Caco-2 (cell line): ENCODE data around the gene SKP1. TPM values are rescaled to one million over a fixed set of nuclear protein-coding genes. Genes with fewer than 3 reads are reported as not detected.

Experiments used
- BruUV-seq: library from RNA; stranded (reverse); fragments of 400-500 nt; replicated peaks from 2 replicates; lab custom pipeline; 2021; lab: Mats Ljungman, UMichigan
- CTCF ChIA-PET: fragments of 300-600 bp; sonication (Branson Sonifier 250); formaldehyde crosslinking; loops from one replicate; lab custom pipeline; 2022; ENCODE audit warnings: antibody characterized with exemption; lab: Charles Lee
- POLR2A ChIA-PET: fragments of 300-600 bp; sonication (Branson Sonifier 250); formaldehyde crosslinking; loops from one replicate; lab custom pipeline; 2022; ENCODE audit warnings: antibody characterized with exemption; lab: Charles Lee
- DNase-seq, 2 experiments: peaks; one replicate each; pipeline versions ENCODE4 v3.0.0 to v3.0.0-alpha.2; 2020 to 2022
- H3K27me3 ChIP-seq: replicated peaks from 2 replicates; pipeline ENCODE4 v1.6.0; 2011; ENCODE audit warnings: low read length; ENCODE audit not compliant: control insufficient read depth, insufficient read depth
- H3K36me3 ChIP-seq: 2 replicates; pipeline ENCODE4 v1.5.1; 2011; ENCODE audit warnings: low read length; ENCODE audit not compliant: control insufficient read depth, insufficient read depth
- H3K4me1 ChIP-seq: fragments of 250-450 bp; sonication (Bioruptor Pico); 2 replicates; pipeline ENCODE4 v1.5.1; 2020; ENCODE audit warnings: mild to moderate bottlenecking
- H3K4me3 ChIP-seq: 2 replicates; pipeline ENCODE4 v1.5.1; 2011; ENCODE audit warnings: low read depth, mild to moderate bottlenecking, control low read depth, low read length
- H3K9me3 ChIP-seq: fragments of 250-450 bp; sonication (Bioruptor Pico); 2 replicates; pipeline ENCODE4 v1.5.1; 2020; ENCODE audit warnings: mild to moderate bottlenecking, moderate library complexity
- H3K27ac Mint-ChIP-seq: one replicate; pipeline ENCODE4 v1.8.0; 2022; ENCODE audit warnings: mixed read lengths; ENCODE audit not compliant: unreplicated experiment
- H3K27me3 Mint-ChIP-seq: one replicate; pipeline ENCODE4 v1.8.0; 2022; ENCODE audit warnings: mixed read lengths; ENCODE audit not compliant: insufficient read depth, unreplicated experiment
- H3K36me3 Mint-ChIP-seq: one replicate; pipeline ENCODE4 v1.8.0; 2022; ENCODE audit warnings: mild to moderate bottlenecking, mixed read lengths; ENCODE audit not compliant: insufficient read depth, unreplicated experiment
- H3K4me1 Mint-ChIP-seq: one replicate; pipeline ENCODE4 v1.8.0; 2022; ENCODE audit warnings: low read depth, mixed read lengths; ENCODE audit not compliant: unreplicated experiment
- H3K4me3 Mint-ChIP-seq: one replicate; pipeline ENCODE4 v1.8.0; 2022; ENCODE audit warnings: mild to moderate bottlenecking, moderate library complexity, mixed read lengths; ENCODE audit not compliant: unreplicated experiment
- H3K9me3 Mint-ChIP-seq: one replicate; pipeline ENCODE4 v1.8.0; 2022; ENCODE audit warnings: mixed read lengths; ENCODE audit not compliant: unreplicated experiment
- intact Hi-C: fragments of 100-400 bp; cut with micrococcal nuclease; formaldehyde crosslinking; loops from one replicate; pipeline ENCODE4 v1.10.0; 2022; ENCODE audit not compliant: unreplicated experiment
- total RNA-seq: library from RNA; stranded (reverse); gene quantifications from 2 replicates; pipeline ENCODE4 v1.2.3, GENCODE V29; 2022
- TF ChIP-seq, protein P1 (sequence below), 2 experiments: fragments of 200-600 bp in 1 of 2; IDR thresholded peaks; 1 replicate in 1 of 2; 2 replicates in 1 of 2; pipeline versions ENCODE4 v1.5.1 to v1.8.0; 2011 to 2022; ENCODE audit warnings: antibody characterized with exemption in 1 of 2, control low read depth in 1 of 2, inconsistent platforms in 1 of 2, low read depth in 1 of 2, low read length in 1 of 2, mild to moderate bottlenecking in 1 of 2, moderate library complexity in 1 of 2; ENCODE audit not compliant: insufficient read depth in 1 of 2, severe bottlenecking in 1 of 2, unreplicated experiment in 1 of 2

The SKP1 gene
- total RNA-seq, 1 experiment from 2014 or later, result 365 TPM

DNA sequence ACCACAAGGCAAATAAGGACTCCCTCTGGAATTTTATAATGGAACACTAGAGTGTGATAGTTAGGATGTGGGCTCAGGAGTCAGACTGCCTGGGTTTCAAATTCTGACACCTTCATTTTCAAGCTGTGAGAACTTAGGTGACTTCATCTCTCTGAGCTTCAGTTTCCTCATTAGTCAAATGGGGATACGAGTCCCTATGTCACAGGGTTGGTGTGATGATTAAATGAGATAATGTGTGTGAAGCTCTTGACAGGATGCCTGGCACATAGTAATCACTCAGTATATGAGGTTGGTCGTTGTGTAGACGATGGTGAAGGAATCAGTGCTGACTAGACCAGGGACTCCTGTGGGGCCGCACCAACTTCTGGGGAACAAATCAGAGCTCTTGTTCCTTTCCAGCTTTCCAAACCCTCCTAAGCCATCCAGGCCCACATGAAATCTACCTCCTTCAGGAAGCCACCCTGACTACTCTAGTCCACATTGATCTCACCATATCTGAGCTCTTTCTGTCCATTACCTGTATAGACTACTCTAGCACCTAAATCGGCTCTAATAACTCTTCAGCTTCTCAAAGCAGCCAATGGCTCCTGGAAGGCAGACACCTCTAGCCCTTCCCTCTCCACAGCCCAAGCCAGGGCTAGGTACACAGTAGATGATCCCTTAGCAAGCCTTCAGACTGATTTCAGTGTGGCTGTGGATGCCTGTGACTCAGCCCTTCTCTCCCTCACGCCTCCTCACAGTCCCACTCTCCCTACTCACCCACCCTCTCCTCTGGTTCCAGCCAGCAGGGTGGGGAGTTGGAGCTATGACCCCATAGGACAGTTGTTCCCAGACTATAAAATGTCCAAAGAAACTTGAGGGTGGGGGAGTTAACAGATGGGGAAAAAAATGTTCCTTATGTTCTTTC lies 64.8 kb downstream of the SKP1 start:
- TF ChIP-seq, protein P1, sequence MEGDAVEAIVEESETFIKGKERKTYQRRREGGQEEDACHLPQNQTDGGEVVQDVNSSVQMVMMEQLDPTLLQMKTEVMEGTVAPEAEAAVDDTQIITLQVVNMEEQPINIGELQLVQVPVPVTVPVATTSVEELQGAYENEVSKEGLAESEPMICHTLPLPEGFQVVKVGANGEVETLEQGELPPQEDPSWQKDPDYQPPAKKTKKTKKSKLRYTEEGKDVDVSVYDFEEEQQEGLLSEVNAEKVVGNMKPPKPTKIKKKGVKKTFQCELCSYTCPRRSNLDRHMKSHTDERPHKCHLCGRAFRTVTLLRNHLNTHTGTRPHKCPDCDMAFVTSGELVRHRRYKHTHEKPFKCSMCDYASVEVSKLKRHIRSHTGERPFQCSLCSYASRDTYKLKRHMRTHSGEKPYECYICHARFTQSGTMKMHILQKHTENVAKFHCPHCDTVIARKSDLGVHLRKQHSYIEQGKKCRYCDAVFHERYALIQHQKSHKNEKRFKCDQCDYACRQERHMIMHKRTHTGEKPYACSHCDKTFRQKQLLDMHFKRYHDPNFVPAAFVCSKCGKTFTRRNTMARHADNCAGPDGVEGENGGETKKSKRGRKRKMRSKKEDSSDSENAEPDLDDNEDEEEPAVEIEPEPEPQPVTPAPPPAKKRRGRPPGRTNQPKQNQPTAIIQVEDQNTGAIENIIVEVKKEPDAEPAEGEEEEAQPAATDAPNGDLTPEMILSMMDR (IDR thresholded peaks at IDR 0.05; ENCODE audit: insufficient read depth in 1 of 2, low read depth in 1 of 2, low read length in 1 of 2, severe bottlenecking in 1 of 2, unreplicated experiment in 1 of 2), result no peak
- no peak overlapping the region for H3K4me3 Mint-ChIP-seq
- POLR2A ChIA-PET, result no interaction called here
- Histone ChIP-seq H3K27me3 (no peaks in the 10 kb centered on the region), H3K4me1 (peaks cover 12% of the 10 kb centered on the region), H3K9me3 (no peaks in the 10 kb centered on the region), H3K4me3 (no peak overlapping the region), H3K36me3 (no peaks in the 10 kb centered on the region; the same call in 1 of the 2 replicates)
- peaks cover 6% of the 10 kb centered on the region for H3K4me1 Mint-ChIP-seq
- no peak for DNase-seq
- no peak overlapping the region for H3K27ac Mint-ChIP-seq
- H3K9me3 Mint-ChIP-seq, result no peaks in the 10 kb centered on the region
- CTCF ChIA-PET, result interaction anchor here (1.4 to 1.7 kb wide), 2 partner anchors 72 to 86 kb away, joined by 3 to 7 read pairs; no protein-coding TSS in a partner anchor
- H3K27me3 Mint-ChIP-seq, result no peaks in the 10 kb centered on the region
- BruUV-seq, result TSS peak; percentile 10
- peaks cover 7% of the 10 kb centered on the region for H3K36me3 Mint-ChIP-seq
- intact Hi-C loops, result no loop called here

DNA sequence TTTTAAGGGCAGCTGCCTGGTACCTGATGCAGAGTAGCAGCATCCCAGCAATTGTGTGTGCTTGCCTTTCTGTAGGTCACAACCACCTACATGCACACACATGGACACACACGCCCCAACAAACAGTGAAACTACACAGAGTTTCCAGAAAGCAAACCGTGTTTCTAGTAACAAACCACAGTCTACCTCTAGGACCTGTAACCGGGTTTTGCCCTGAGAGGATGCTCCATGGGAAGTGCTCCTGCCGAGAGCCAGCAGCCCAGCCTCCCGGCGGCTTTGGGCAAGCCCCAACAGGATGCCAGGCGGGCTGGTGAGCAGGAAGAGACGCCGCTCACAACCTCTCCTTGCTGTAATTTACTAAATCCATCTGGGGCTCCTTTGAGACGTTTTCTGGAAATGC lies 66.4 kb downstream of the SKP1 start:
- Histone ChIP-seq H3K27me3 (no peaks in the 10 kb centered on the region), H3K4me3 (no peak overlapping the region), H3K4me1 (peaks cover 4% of the 10 kb centered on the region; the same call in 1 of the 2 replicates), H3K36me3 (no peaks in the 10 kb centered on the region), H3K9me3 (no peaks in the 10 kb centered on the region)
- no peak for DNase-seq
- BruUV-seq, result no TSS peak
- no peak overlapping the region for H3K27ac Mint-ChIP-seq
- no peaks in the 10 kb centered on the region for H3K27me3 Mint-ChIP-seq
- CTCF ChIA-PET, result interaction anchor here (1.0 to 1.7 kb wide), 2 partner anchors 30 to 71 kb away, joined by 3 to 7 read pairs; no protein-coding TSS in a partner anchor
- no peaks in the 10 kb centered on the region for H3K4me1 Mint-ChIP-seq
- no peaks in the 10 kb centered on the region for H3K36me3 Mint-ChIP-seq
- intact Hi-C loops, result no loop called here
- no peak overlapping the region for H3K4me3 Mint-ChIP-seq
- no peaks in the 10 kb centered on the region for H3K9me3 Mint-ChIP-seq
- POLR2A ChIA-PET, result no interaction called here
- TF ChIP-seq, protein P1 (IDR thresholded peaks at IDR 0.05; ENCODE audit: insufficient read depth in 1 of 2, low read depth in 1 of 2, low read length in 1 of 2, severe bottlenecking in 1 of 2, unreplicated experiment in 1 of 2), result no peak

DNA sequence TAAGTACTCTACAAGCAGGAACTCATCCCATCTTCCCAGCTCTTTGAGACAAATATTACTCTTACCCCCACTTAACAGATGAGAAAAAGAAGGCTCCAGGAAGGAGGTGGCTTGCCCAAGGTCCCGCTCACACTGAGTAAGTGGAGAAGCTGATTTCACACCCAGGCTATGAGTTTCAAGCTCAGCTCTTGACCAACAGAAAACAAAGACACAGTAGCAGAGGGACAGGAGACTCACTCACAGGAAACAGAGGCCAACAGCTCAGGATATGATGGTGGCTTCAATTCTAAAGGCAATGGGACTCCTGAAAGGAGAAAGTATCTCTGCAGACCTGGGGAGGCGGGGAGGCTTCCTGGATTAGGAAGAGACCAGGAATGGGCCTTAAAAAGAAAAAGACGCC lies 69.0 kb downstream of the SKP1 start:
- Mint-ChIP-seq H3K27me3 (no peaks in the 10 kb centered on the region), H3K36me3 (no peaks in the 10 kb centered on the region), H3K27ac (no peak overlapping the region), H3K9me3 (no peaks in the 10 kb centered on the region), H3K4me1 (no peaks in the 10 kb centered on the region), H3K4me3 (no peak overlapping the region)
- BruUV-seq, result no TSS peak
- ChIA-PET POLR2A (no interaction called here), CTCF (no interaction called here)
- Histone ChIP-seq H3K36me3 (no peaks in the 10 kb centered on the region), H3K27me3 (no peaks in the 10 kb centered on the region), H3K4me3 (no peak overlapping the region), H3K9me3 (no peaks in the 10 kb centered on the region), H3K4me1 (no peaks in the 10 kb centered on the region; the same call in 1 of the 2 replicates)
- DNase-seq, result no peak
- intact Hi-C loops, result no loop called here
- TF ChIP-seq, protein P1 (IDR thresholded peaks at IDR 0.05; ENCODE audit: insufficient read depth in 1 of 2, low read depth in 1 of 2, low read length in 1 of 2, severe bottlenecking in 1 of 2, unreplicated experiment in 1 of 2), result no peak
